Stimulated activated effector memory CD8-positive, alpha-beta T cell treated with anti-CD3 and anti-CD28 coated beads, Interleukin-12 subunit alpha, Interleukin-12 subunit beta, amount 100 ng/mL, for 72 hours (primary cell): ENCODE measurements around the gene CCDC78.
"Not testable (repeated sequence)": the region's sequence is repeated elsewhere in the genome, so short reads cannot be mapped to it uniquely, and the experiment has no call there.

Source experiments
- ATAC-seq: fragments of 150-1000 bp; cut with Tn5 transposase; 2 replicates; pipeline ENCODE4 v1.10.0; 2021
- DNase-seq, 2 donors: peaks; one replicate each; pipeline ENCODE4 v3.0.0; 2021 to 2022; ENCODE audit warnings: low spot score in 2 of 2
- H3K27ac Mint-ChIP-seq: one replicate; pipeline ENCODE4 v1.8.0; 2022; ENCODE audit warnings: mild to moderate bottlenecking, mixed read lengths
- H3K36me3 Mint-ChIP-seq: one replicate; pipeline ENCODE4 v1.8.0; 2022; ENCODE audit warnings: mild to moderate bottlenecking, mixed read lengths
- H3K4me1 Mint-ChIP-seq: one replicate; pipeline ENCODE4 v1.8.0; 2022; ENCODE audit warnings: mixed read lengths
- H3K4me3 Mint-ChIP-seq: one replicate; pipeline ENCODE4 v1.8.0; 2022; ENCODE audit warnings: mild to moderate bottlenecking, mixed read lengths
- H3K9me3 Mint-ChIP-seq: one replicate; pipeline ENCODE4 v1.8.0; 2022; ENCODE audit warnings: mixed read lengths

CCDC78 gene

GRCh38 chr16:691242-691641, 35.0 kb downstream of the CCDC78 start:
- Mint-ChIP-seq H3K27ac (peak overlapping the region; percentile 94), H3K4me1 (peaks cover 25% of the 10 kb centered on the region), H3K4me3 (peak overlapping the region; percentile 86)
- not testable (repeated sequence) for H3K9me3 Mint-ChIP-seq, H3K36me3 Mint-ChIP-seq, ATAC-seq, DNase-seq

- no peak for DNase-seq
- ATAC-seq = no peak
- no peaks in the 10 kb centered on the region for H3K9me3 Mint-ChIP-seq
- peak overlapping the region; percentile 86 for H3K4me3 Mint-ChIP-seq
- H3K27ac Mint-ChIP-seq = peak overlapping the region; percentile 94
- peaks cover 31% of the 10 kb centered on the region for H3K4me1 Mint-ChIP-seq
- H3K36me3 Mint-ChIP-seq = peaks cover 23% of the 10 kb centered on the region
Measured at GRCh38 chr16:689175-689897, 36.9 kb downstream of the CCDC78 start.

GRCh38 chr16:687499-687898, 38.7 kb downstream of the CCDC78 start:
- DNase-seq (no peak), ATAC-seq (no peak)
- H3K4me1 Mint-ChIP-seq = peaks cover 41% of the 10 kb centered on the region
- no peaks in the 10 kb centered on the region for H3K9me3 Mint-ChIP-seq
- H3K4me3 Mint-ChIP-seq = no peak overlapping the region
- H3K27ac Mint-ChIP-seq = no peak overlapping the region
- peaks cover 38% of the 10 kb centered on the region for H3K36me3 Mint-ChIP-seq

GRCh38 chr16:686459-687260, 39.6 kb downstream of the CCDC78 start:
- peaks cover 45% of the 10 kb centered on the region for H3K36me3 Mint-ChIP-seq
- ATAC-seq = no peak
- peaks cover 50% of the 10 kb centered on the region for H3K4me1 Mint-ChIP-seq
- H3K27ac Mint-ChIP-seq = no peak overlapping the region
- DNase-seq = no peak
- H3K9me3 Mint-ChIP-seq = no peaks in the 10 kb centered on the region
- no peak overlapping the region for H3K4me3 Mint-ChIP-seq

- Mint-ChIP-seq H3K4me1 (peaks cover 52% of the 10 kb centered on the region), H3K4me3 (peak overlapping the region; percentile 23), H3K9me3 (no peaks in the 10 kb centered on the region), H3K36me3 (peaks cover 49% of the 10 kb centered on the region), H3K27ac (peak overlapping the region; percentile 45)
- ATAC-seq = no peak
- DNase-seq = no peak
Measured at GRCh38 chr16:685967-686366, 40.3 kb downstream of the CCDC78 start.

GRCh38 chr16:684961-685696, 41.1 kb downstream of the CCDC78 start:
- H3K36me3 Mint-ChIP-seq = peaks cover 48% of the 10 kb centered on the region
- peak overlapping the region; percentile 73 for H3K4me3 Mint-ChIP-seq
- ATAC-seq (no peak), DNase-seq (no peak)
- H3K4me1 Mint-ChIP-seq = peaks cover 51% of the 10 kb centered on the region
- H3K9me3 Mint-ChIP-seq = no peaks in the 10 kb centered on the region
- H3K27ac Mint-ChIP-seq = peak overlapping the region; percentile 89

- DNase-seq (peak; percentile 91 to 97), ATAC-seq (peak; percentile 85)
- Mint-ChIP-seq H3K4me1 (peaks cover 52% of the 10 kb centered on the region), H3K4me3 (peak within 1 kb of the TSS; percentile 73), H3K36me3 (peaks cover 48% of the 10 kb centered on the region), H3K9me3 (no peaks in the 10 kb centered on the region), H3K27ac (peak within 1 kb of the TSS; percentile 89)
Measured at GRCh38 chr16:684071-684794, 42.0 kb downstream of the CCDC78 start, which contains the start of gene JMJD8. TSS of gene JMJD8 (minus strand) at chr16:684334. CDS start at chr16:684319, 15 bp downstream.

GRCh38 chr16:683396-684070, 42.7 kb downstream of the CCDC78 start:
- no peak for ATAC-seq
- H3K4me3 Mint-ChIP-seq = peak overlapping the region; percentile 73
- no peaks in the 10 kb centered on the region for H3K9me3 Mint-ChIP-seq
- no peak for DNase-seq
- peak overlapping the region; percentile 89 for H3K27ac Mint-ChIP-seq
- H3K4me1 Mint-ChIP-seq = peaks cover 50% of the 10 kb centered on the region
- peaks cover 48% of the 10 kb centered on the region for H3K36me3 Mint-ChIP-seq

GRCh38 chr16:682493-683395, 43.5 kb downstream of the CCDC78 start:
- DNase-seq = no peak
- Mint-ChIP-seq H3K27ac (peak overlapping the region; percentile 89), H3K36me3 (peaks cover 48% of the 10 kb centered on the region), H3K4me3 (peak overlapping the region; percentile 73), H3K4me1 (peaks cover 49% of the 10 kb centered on the region), H3K9me3 (no peaks in the 10 kb centered on the region)
- no peak for ATAC-seq

- Mint-ChIP-seq H3K9me3 (no peaks in the 10 kb centered on the region), H3K4me1 (peaks cover 49% of the 10 kb centered on the region), H3K4me3 (peak overlapping the region; percentile 73), H3K27ac (peak overlapping the region; percentile 89), H3K36me3 (peaks cover 48% of the 10 kb centered on the region)
- ATAC-seq (no peak), DNase-seq (no peak)
Measured at GRCh38 chr16:681746-682427, 44.4 kb downstream of the CCDC78 start.

GRCh38 chr16:680967-681745, 45.1 kb downstream of the CCDC78 start:
- H3K4me1 Mint-ChIP-seq = peaks cover 49% of the 10 kb centered on the region
- H3K27ac Mint-ChIP-seq = peak overlapping the region; percentile 80
- peak overlapping the region; percentile 73 for H3K4me3 Mint-ChIP-seq
- DNase-seq (no peak), ATAC-seq (no peak)
- peaks cover 44% of the 10 kb centered on the region for H3K36me3 Mint-ChIP-seq
- no peaks in the 10 kb centered on the region for H3K9me3 Mint-ChIP-seq

- Mint-ChIP-seq H3K4me3 (peak overlapping the region; percentile 73), H3K27ac (peak overlapping the region; percentile 80), H3K36me3 (peaks cover 39% of the 10 kb centered on the region), H3K9me3 (no peaks in the 10 kb centered on the region), H3K4me1 (peaks cover 44% of the 10 kb centered on the region)
- ATAC-seq (no peak), DNase-seq (no peak)
Measured at GRCh38 chr16:680625-680945, 45.7 kb downstream of the CCDC78 start.
